ENCODE data around the gene ADAMTS15. TPM values are rescaled to one million over a fixed set of nuclear protein-coding genes. Genes with fewer than 3 reads are reported as not detected.

The ADAMTS15 gene
- total and polyA plus RNA-seq, 2 donors (not counting 1 experiment from before 2014, with no cell fraction given) = not detected

DNA sequence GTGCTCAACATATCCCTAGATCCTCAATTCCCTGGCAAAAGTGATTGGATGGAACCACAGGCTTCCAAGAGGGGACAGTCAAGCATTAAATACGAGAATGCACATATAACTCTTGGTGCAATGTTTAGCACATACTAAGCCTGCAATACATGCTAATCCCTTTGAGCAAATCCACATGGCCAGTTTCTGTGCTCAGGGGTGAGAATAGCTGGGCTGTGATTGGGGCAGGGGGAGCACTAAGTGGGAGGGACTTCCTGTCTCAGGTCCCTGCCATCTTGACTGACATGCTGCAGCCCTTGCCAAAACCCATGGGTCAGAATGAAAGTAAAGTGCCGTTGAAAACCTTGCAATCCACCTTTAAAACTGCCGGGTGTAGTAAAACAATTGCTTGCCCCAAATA, 2.7 kb upstream of the ADAMTS15 start:
- H3K4me1 ChIP-seq (ENCODE audit: control insufficient read depth in 2 of 2, insufficient read depth in 2 of 2, low read length in 2 of 2) = peaks cover 11 to 15% of the 10 kb centered on the region in 2 donors
- Mint-ChIP-seq H3K4me3 (no peak overlapping the region), H3K27me3 (peaks cover 56% of the 10 kb centered on the region), H3K9me3 (ENCODE audit: insufficient read depth) (no peaks in the 10 kb centered on the region), H3K4me1 (peaks cover 12% of the 10 kb centered on the region), H3K27ac (no peak overlapping the region)
- ATAC-seq (ENCODE audit: low read depth) = no peak
- H3K9ac ChIP-seq (ENCODE audit: low read length) = no peak overlapping the region
- H3K36me3 ChIP-seq (replicated peaks in 1 of 2; ENCODE audit: control extremely low read depth in 1 of 2, control insufficient read depth in 1 of 2, extremely low read depth in 1 of 2, insufficient read depth in 2 of 2, low read length in 1 of 2) = no peaks in the 10 kb centered on the region
- intact Hi-C loops (cut with micrococcal nuclease) = no loop called here
- ChIA-PET POLR2A (no interaction called here), CTCF (interaction anchor here (1.5 kb wide), 1 partner anchor 11 kb away, joined by 3 read pairs; no protein-coding TSS in a partner anchor)
- TF ChIP-seq, protein P1, sequence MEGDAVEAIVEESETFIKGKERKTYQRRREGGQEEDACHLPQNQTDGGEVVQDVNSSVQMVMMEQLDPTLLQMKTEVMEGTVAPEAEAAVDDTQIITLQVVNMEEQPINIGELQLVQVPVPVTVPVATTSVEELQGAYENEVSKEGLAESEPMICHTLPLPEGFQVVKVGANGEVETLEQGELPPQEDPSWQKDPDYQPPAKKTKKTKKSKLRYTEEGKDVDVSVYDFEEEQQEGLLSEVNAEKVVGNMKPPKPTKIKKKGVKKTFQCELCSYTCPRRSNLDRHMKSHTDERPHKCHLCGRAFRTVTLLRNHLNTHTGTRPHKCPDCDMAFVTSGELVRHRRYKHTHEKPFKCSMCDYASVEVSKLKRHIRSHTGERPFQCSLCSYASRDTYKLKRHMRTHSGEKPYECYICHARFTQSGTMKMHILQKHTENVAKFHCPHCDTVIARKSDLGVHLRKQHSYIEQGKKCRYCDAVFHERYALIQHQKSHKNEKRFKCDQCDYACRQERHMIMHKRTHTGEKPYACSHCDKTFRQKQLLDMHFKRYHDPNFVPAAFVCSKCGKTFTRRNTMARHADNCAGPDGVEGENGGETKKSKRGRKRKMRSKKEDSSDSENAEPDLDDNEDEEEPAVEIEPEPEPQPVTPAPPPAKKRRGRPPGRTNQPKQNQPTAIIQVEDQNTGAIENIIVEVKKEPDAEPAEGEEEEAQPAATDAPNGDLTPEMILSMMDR (IDR thresholded peaks at IDR 0.05) = no peak
- no peaks in the 10 kb centered on the region for H3K9me3 ChIP-seq (ENCODE audit: control extremely low read depth in 1 of 3, control insufficient read depth in 2 of 3, insufficient read depth in 1 of 3, low read length in 2 of 3)
- no peak overlapping the region for H3K4me2 ChIP-seq (replicated peaks; ENCODE audit: low read depth, low read length, poor library complexity, severe bottlenecking)
- H3K79me2 ChIP-seq (ENCODE audit: control insufficient read depth, insufficient read depth, low read length) = no peaks in the 10 kb centered on the region
- WGBS (ENCODE audit: insufficient coverage) = 100% methylated on average over 2 of the region's 3 CpGs
- H3K27me3 ChIP-seq (replicated peaks in 1 of 4; ENCODE audit: control extremely low read depth in 1 of 4, control insufficient read depth in 3 of 4, insufficient read depth in 4 of 4, low read length in 3 of 4) = peaks cover 0 to 38% (median 2%) of the 10 kb centered on the region in 4 experiments
- H3K4me3 ChIP-seq (ENCODE audit: control extremely low read depth in 1 of 5, extremely low read depth in 1 of 5, insufficient read depth in 1 of 5, low read depth in 2 of 5, low read length in 4 of 5) = no peak overlapping the region
- no peak for DNase-seq
- H4K20me1 ChIP-seq (ENCODE audit: control insufficient read depth, insufficient read depth, low read length, poor library complexity, severe bottlenecking) = no peaks in the 10 kb centered on the region
- no peak overlapping the region for H2AFZ ChIP-seq (ENCODE audit: insufficient read depth, low read depth, low read length, poor library complexity, severe bottlenecking)
- no peak overlapping the region for H3K27ac ChIP-seq (ENCODE audit: low read length in 2 of 2)

DNA sequence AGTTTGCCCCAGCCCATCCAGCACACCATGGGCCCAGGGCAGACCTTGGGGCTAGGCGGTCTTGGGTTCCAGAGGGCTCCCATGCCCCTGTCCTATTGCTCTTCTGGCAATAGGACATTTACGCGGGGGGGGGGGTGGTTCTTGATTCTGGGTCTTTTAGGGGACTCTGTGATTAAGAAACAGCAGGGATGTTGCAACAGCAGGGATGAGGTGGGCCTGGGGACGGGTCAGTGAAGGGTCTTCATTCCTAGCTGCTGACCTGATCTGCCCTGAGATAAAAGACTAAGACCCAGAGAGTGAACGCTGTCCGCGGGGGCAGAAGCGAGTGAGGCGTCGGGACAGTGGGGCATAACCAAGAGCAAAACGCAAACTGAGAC, 418 bp upstream of the ADAMTS15 start:
- H3K4me1 Mint-ChIP-seq = peaks cover 12% of the 10 kb centered on the region
- ChIA-PET CTCF (no interaction called here), POLR2A (no interaction called here)
- Histone ChIP-seq H3K36me3 (replicated peaks in 1 of 2; ENCODE audit: control extremely low read depth in 1 of 2, control insufficient read depth in 1 of 2, extremely low read depth in 1 of 2, insufficient read depth in 2 of 2, low read length in 1 of 2) (no peaks in the 10 kb centered on the region), H3K79me2 (ENCODE audit: control insufficient read depth, insufficient read depth, low read length) (no peaks in the 10 kb centered on the region), H3K9me3 (ENCODE audit: control extremely low read depth in 1 of 3, control insufficient read depth in 2 of 3, insufficient read depth in 1 of 3, low read length in 2 of 3) (no peaks in the 10 kb centered on the region), H2AFZ (ENCODE audit: insufficient read depth, low read depth, low read length, poor library complexity, severe bottlenecking) (peak overlapping the region; percentile 38), H3K4me2 (replicated peaks; ENCODE audit: low read depth, low read length, poor library complexity, severe bottlenecking) (peak overlapping the region; percentile 61), H3K27me3 (replicated peaks in 1 of 4; ENCODE audit: control extremely low read depth in 1 of 4, control insufficient read depth in 3 of 4, insufficient read depth in 4 of 4, low read length in 3 of 4) (peaks cover 0 to 44% (median 2%) of the 10 kb centered on the region in 4 experiments), H3K27ac (ENCODE audit: low read length in 2 of 2) (no peak overlapping the region), H3K4me1 (ENCODE audit: control insufficient read depth in 2 of 2, insufficient read depth in 2 of 2, low read length in 2 of 2) (peaks cover 11 to 15% of the 10 kb centered on the region in 2 donors), H4K20me1 (ENCODE audit: control insufficient read depth, insufficient read depth, low read length, poor library complexity, severe bottlenecking) (no peaks in the 10 kb centered on the region), H3K9ac (ENCODE audit: low read length) (no peak overlapping the region), H3K4me3 (ENCODE audit: control extremely low read depth in 1 of 5, extremely low read depth in 1 of 5, insufficient read depth in 1 of 5, low read depth in 2 of 5, low read length in 4 of 5) (no peak overlapping the region)
- peak overlapping the region; percentile 80 for H3K4me3 Mint-ChIP-seq
- DNase-seq (no peak), ATAC-seq (ENCODE audit: low read depth) (no peak)
- H3K27ac Mint-ChIP-seq = no peak overlapping the region
- peaks cover 50% of the 10 kb centered on the region for H3K27me3 Mint-ChIP-seq
- TF ChIP-seq EZH2 (IDR thresholded peaks at IDR 0.05; ENCODE audit: borderline replicate concordance, insufficient read depth, low read depth, low read length, poor library complexity, severe bottlenecking) = no peak
- TF ChIP-seq, protein P1 (IDR thresholded peaks at IDR 0.05) = no peak
- 0% methylated on average over 8 of the region's 11 CpGs for WGBS (ENCODE audit: insufficient coverage)
- intact Hi-C loops (cut with micrococcal nuclease) = no loop called here
- no peaks in the 10 kb centered on the region for H3K9me3 Mint-ChIP-seq (ENCODE audit: insufficient read depth)

All from B cell (primary cell).